Brain microvascular endothelial cell (primary cell): ENCODE results near the gene EIF3F.

Experiments used
- DNase-seq: peaks from one replicate; pipeline ENCODE4 v3.0.0-alpha.2; 2020
- H3K27ac ChIP-seq: fragments of 250-450 bp; sonication (Bioruptor Pico); 2 replicates; pipeline ENCODE4 v1.5.1; 2020; ENCODE audit warnings: mild to moderate bottlenecking, moderate library complexity
- H3K27me3 ChIP-seq: fragments of 250-450 bp; sonication (Bioruptor Pico); replicated peaks from 2 replicates; pipeline ENCODE4 v1.5.1; 2020; ENCODE audit warnings: mild to moderate bottlenecking
- H3K36me3 ChIP-seq: fragments of 250-450 bp; sonication (Bioruptor Pico); replicated peaks from 2 replicates; pipeline ENCODE4 v1.5.1; 2020; ENCODE audit warnings: mild to moderate bottlenecking
- H3K4me3 ChIP-seq: 2 replicates; pipeline ENCODE4 v1.5.1; 2011; ENCODE audit warnings: low read depth, mild to moderate bottlenecking, control low read depth, low read length, moderate library complexity
- in situ Hi-C: cut with HindIII; loops from 2 replicates; pipeline ENCODE4 v1.10.0; 2017; ENCODE audit warnings: low sequenced_read_pairs, low pct_ligation_motif_present
- TF ChIP-seq, protein P1 (sequence below): IDR thresholded peaks from 2 replicates; pipeline ENCODE4 v1.5.1; 2011; ENCODE audit warnings: low read depth, mild to moderate bottlenecking, moderate library complexity, low read length, control low read depth, inconsistent platforms; ENCODE audit errors: missing control alignments

The EIF3F gene

DNA sequence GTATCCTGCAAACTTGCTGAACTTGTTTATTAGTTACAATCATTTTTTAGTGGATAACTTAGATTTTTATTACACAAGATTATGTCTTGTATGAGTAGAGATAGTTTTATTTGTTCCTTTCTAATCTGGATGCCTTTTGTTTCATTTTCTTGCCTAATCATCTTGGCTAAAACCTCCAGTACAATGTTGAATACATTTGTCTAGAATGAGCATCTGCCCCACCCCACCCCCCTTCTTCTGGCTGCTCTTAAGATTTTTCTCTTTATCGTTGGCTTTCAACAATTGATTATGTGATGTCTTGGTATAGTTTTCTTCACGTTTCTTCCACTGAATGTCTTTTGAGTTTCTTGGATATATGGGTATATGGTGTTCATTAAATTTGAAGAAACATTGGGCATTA, 56.6 kb downstream of the EIF3F start:
- TF ChIP-seq, protein P1, sequence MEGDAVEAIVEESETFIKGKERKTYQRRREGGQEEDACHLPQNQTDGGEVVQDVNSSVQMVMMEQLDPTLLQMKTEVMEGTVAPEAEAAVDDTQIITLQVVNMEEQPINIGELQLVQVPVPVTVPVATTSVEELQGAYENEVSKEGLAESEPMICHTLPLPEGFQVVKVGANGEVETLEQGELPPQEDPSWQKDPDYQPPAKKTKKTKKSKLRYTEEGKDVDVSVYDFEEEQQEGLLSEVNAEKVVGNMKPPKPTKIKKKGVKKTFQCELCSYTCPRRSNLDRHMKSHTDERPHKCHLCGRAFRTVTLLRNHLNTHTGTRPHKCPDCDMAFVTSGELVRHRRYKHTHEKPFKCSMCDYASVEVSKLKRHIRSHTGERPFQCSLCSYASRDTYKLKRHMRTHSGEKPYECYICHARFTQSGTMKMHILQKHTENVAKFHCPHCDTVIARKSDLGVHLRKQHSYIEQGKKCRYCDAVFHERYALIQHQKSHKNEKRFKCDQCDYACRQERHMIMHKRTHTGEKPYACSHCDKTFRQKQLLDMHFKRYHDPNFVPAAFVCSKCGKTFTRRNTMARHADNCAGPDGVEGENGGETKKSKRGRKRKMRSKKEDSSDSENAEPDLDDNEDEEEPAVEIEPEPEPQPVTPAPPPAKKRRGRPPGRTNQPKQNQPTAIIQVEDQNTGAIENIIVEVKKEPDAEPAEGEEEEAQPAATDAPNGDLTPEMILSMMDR, result no peak
- in situ Hi-C loops, result no loop called here
- peaks cover 3% of the 10 kb centered on the region for H3K27me3 ChIP-seq
- DNase-seq, result no peak
- H3K36me3 ChIP-seq, result no peaks in the 10 kb centered on the region
- no peak overlapping the region for H3K4me3 ChIP-seq
- no peak overlapping the region for H3K27ac ChIP-seq

DNA sequence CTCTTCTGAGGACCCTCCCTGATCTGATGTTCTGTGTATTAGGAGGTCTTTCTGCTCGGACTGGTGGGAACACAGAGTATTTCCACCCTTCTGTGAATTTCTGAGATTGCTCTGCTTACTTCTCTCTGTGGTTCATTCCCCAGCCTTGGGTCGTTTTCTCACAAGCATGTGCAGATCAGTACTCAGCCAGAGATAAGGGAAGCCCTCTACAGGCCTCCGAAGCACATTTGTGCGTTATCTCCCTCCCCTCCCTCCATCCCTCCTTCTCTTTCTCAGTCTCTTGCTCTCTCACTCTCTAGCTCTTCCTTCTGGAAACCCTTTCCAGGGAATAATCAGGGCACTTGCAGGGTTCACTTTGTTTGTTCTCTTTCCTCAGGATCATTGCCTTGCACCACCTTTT, 58.7 kb downstream of the EIF3F start:
- Histone ChIP-seq H3K4me3 (no peak overlapping the region), H3K27me3 (peaks cover 3% of the 10 kb centered on the region), H3K36me3 (no peaks in the 10 kb centered on the region), H3K27ac (no peak overlapping the region)
- in situ Hi-C loops, result no loop called here
- TF ChIP-seq, protein P1, result no peak
- DNase-seq, result no peak

DNA sequence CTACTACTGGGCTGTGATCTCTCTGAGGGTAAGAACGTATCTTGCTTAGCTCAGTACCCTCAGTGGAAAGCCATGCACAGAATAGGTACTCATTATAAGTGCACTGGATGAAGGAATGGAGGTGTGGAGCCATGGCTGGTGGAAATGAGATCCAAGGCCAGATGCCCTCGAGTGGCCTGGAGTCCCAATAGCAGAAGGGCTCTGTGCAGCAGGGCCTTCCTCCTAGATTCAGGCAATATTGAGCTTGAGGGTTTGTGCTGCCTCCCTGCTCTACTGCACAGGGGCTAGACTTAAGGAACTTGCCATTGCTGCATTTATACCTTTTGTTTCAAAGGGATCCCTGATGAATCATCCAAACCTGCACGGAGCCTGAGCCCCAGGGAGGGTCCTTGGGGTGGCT, 60.2 kb downstream of the EIF3F start:
- H3K36me3 ChIP-seq, result no peaks in the 10 kb centered on the region
- H3K4me3 ChIP-seq, result no peak overlapping the region
- in situ Hi-C loops, result no loop called here
- DNase-seq, result no peak
- H3K27me3 ChIP-seq, result peaks cover 6% of the 10 kb centered on the region
- TF ChIP-seq, protein P1, result no peak
- no peak overlapping the region for H3K27ac ChIP-seq

DNA sequence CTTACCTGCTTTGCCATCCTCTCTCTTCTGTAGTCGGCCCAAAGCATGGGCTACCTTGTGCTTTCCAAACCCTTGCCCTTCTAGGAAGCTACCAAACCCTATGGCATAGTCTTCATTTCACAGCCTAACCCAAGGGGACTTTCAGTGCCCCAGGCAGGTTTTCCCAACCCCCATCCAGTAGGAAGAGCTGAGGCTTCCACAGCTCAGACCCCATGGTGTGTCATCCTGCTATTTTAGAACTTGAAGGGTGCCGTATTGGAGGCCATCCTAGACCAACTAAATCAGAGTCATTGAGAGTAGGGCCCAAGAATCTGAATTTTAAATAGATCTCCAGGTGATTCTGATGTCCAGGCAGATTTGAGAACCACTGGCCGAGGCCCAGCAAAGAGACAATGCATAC, 61.9 kb downstream of the EIF3F start:
- no peak overlapping the region for H3K27ac ChIP-seq
- H3K27me3 ChIP-seq, result peaks cover 6% of the 10 kb centered on the region
- H3K4me3 ChIP-seq, result no peak overlapping the region
- no peak for DNase-seq
- TF ChIP-seq, protein P1, result no peak
- in situ Hi-C loops, result no loop called here
- no peaks in the 10 kb centered on the region for H3K36me3 ChIP-seq
